H9 (cell line): ENCODE results near the gene ZNF837. TPM values are rescaled to one million over a fixed set of nuclear protein-coding genes. Genes with fewer than 3 reads are reported as not detected.

ENCODE experiments used
- DNase-seq: peaks from one replicate; pipeline ENCODE4 v3.0.0-alpha.2; 2017
- H2AFZ ChIP-seq: one replicate; pipeline ENCODE4 v1.6.1; 2013; ENCODE audit warnings: mild to moderate bottlenecking, low read length, control low read depth, moderate library complexity
- H2AK5ac ChIP-seq: 2 replicates; pipeline ENCODE4 v1.6.1; 2013; ENCODE audit warnings: low read length, control low read depth, mixed read lengths; ENCODE audit not compliant: insufficient read length
- H2BK120ac ChIP-seq: one replicate; pipeline ENCODE4 v1.6.1; 2013; ENCODE audit warnings: low read depth, mild to moderate bottlenecking, low read length, control low read depth, inconsistent platforms; ENCODE audit not compliant: poor library complexity, severe bottlenecking
- H2BK12ac ChIP-seq: 2 replicates; pipeline ENCODE4 v1.6.1; 2013; ENCODE audit warnings: low read length, control low read depth, mixed read lengths, low read depth; ENCODE audit not compliant: insufficient read length
- H2BK15ac ChIP-seq: 2 replicates; pipeline ENCODE4 v1.6.1; 2013; ENCODE audit warnings: low read depth, low read length, control low read depth
- H2BK20ac ChIP-seq: one replicate; pipeline ENCODE4 v1.6.1; 2013; ENCODE audit warnings: low read depth, mild to moderate bottlenecking, low read length, control low read depth, inconsistent platforms; ENCODE audit not compliant: poor library complexity, severe bottlenecking
- H2BK5ac ChIP-seq: 2 replicates; pipeline ENCODE4 v1.6.1; 2013; ENCODE audit warnings: low read length, control low read depth, mixed read lengths; ENCODE audit not compliant: insufficient read length
- H3K14ac ChIP-seq: 2 replicates; pipeline ENCODE4 v1.6.1; 2013; ENCODE audit warnings: low read length, control low read depth; ENCODE audit not compliant: insufficient read depth
- H3K18ac ChIP-seq: 2 replicates; pipeline ENCODE4 v1.6.1; 2013; ENCODE audit warnings: low read depth, mild to moderate bottlenecking, mixed read lengths, low read length, control low read depth; ENCODE audit not compliant: insufficient read length
- H3K23ac ChIP-seq: 2 replicates; pipeline ENCODE4 v1.6.1; 2013; ENCODE audit warnings: low read length, control low read depth, mixed read lengths, low read depth; ENCODE audit not compliant: insufficient read length
- H3K23me2 ChIP-seq: 2 replicates; pipeline ENCODE4 v1.6.1; 2013; ENCODE audit warnings: low read depth, mild to moderate bottlenecking, mixed read lengths, low read length, control low read depth; ENCODE audit not compliant: insufficient read length, poor library complexity, severe bottlenecking
- H3K27ac ChIP-seq: 2 replicates; pipeline ENCODE4 v1.5.1; 2013; ENCODE audit warnings: low read length, control low read depth, mixed read lengths, low read depth; ENCODE audit not compliant: insufficient read length
- H3K27me3 ChIP-seq: 2 replicates; pipeline ENCODE4 v1.6.1; 2013; ENCODE audit warnings: low read length, control low read depth, inconsistent platforms; ENCODE audit not compliant: insufficient read depth
- H3K4ac ChIP-seq: 2 replicates; pipeline ENCODE4 v1.6.1; 2013; ENCODE audit warnings: low read depth, mild to moderate bottlenecking, control low read depth, inconsistent platforms, low read length, moderate library complexity
- H3K4me1 ChIP-seq: 2 replicates; pipeline ENCODE4 v1.6.1; 2013; ENCODE audit warnings: low read length, control low read depth, inconsistent platforms; ENCODE audit not compliant: insufficient read depth
- H3K4me2 ChIP-seq: 2 replicates; pipeline ENCODE4 v1.6.1; 2013; ENCODE audit warnings: low read length, control low read depth, mixed read lengths; ENCODE audit not compliant: insufficient read length, insufficient read depth
- H3K56ac ChIP-seq: 2 replicates; pipeline ENCODE4 v1.6.1; 2013; ENCODE audit warnings: low read depth, mild to moderate bottlenecking, mixed read lengths, low read length, control low read depth; ENCODE audit not compliant: insufficient read length
- H3K79me1 ChIP-seq: 2 replicates; pipeline ENCODE4 v1.6.1; 2013; ENCODE audit warnings: low read depth, mild to moderate bottlenecking, moderate library complexity, low read length, control low read depth, inconsistent platforms; ENCODE audit not compliant: insufficient read depth, poor library complexity, severe bottlenecking
- H3K79me2 ChIP-seq: 2 replicates; pipeline ENCODE4 v1.6.1; 2013; ENCODE audit warnings: low read length, control low read depth, inconsistent platforms; ENCODE audit not compliant: insufficient read depth
- H3K9ac ChIP-seq: 2 replicates; pipeline ENCODE4 v1.6.1; 2013; ENCODE audit warnings: low read length, control low read depth, mixed read lengths; ENCODE audit not compliant: insufficient read length; ENCODE audit errors: extremely low read depth
- H3K9me3 ChIP-seq: one replicate; pipeline ENCODE4 v1.6.1; 2013; ENCODE audit warnings: low read depth, low read length, inconsistent platforms; ENCODE audit not compliant: control insufficient read depth
- H3T11ph ChIP-seq: one replicate; pipeline ENCODE4 v1.6.1; 2013; ENCODE audit warnings: mild to moderate bottlenecking, low read length, control low read depth, inconsistent platforms
- H4K20me1 ChIP-seq: one replicate; pipeline ENCODE4 v1.6.1; 2013; ENCODE audit not compliant: control insufficient read depth, insufficient read length, insufficient read depth
- H4K5ac ChIP-seq: 2 replicates; pipeline ENCODE4 v1.6.1; 2013; ENCODE audit warnings: low read depth, mild to moderate bottlenecking, mixed read lengths, low read length, control low read depth; ENCODE audit not compliant: insufficient read length
- H4K8ac ChIP-seq: replicated peaks from 2 replicates; pipeline ENCODE4 v1.6.1; 2013; ENCODE audit warnings: low read length, control low read depth, mixed read lengths, low read depth; ENCODE audit not compliant: insufficient read length
- H4K91ac ChIP-seq: 2 replicates; pipeline ENCODE4 v1.6.1; 2013; ENCODE audit warnings: low read depth, mild to moderate bottlenecking, moderate library complexity, mixed read lengths, low read length, control low read depth; ENCODE audit not compliant: insufficient read length
- H3K27ac Mint-ChIP-seq, 3 experiments: 2 replicates in 2 of 3; 3 replicates in 1 of 3; pipeline ENCODE4 v1.8.0; 2020 to 2021; ENCODE audit warnings: mixed read lengths in 3 of 3, mild to moderate bottlenecking in 1 of 3, moderate library complexity in 1 of 3
- H3K27me3 Mint-ChIP-seq: 2 replicates; pipeline ENCODE4 v1.8.0; 2021; ENCODE audit warnings: low read depth, mild to moderate bottlenecking, moderate library complexity, mixed read lengths
- H3K36me3 Mint-ChIP-seq, 3 experiments: 2 replicates in 2 of 3; 3 replicates in 1 of 3; pipeline ENCODE4 v1.8.0; 2020 to 2021; ENCODE audit warnings: low read depth in 3 of 3, mixed read lengths in 3 of 3; ENCODE audit not compliant: insufficient read depth in 1 of 3
- H3K4me1 Mint-ChIP-seq, 2 experiments: 2 replicates each; pipeline ENCODE4 v1.8.0; 2020; ENCODE audit warnings: mixed read lengths in 2 of 2
- H3K4me3 Mint-ChIP-seq, 2 experiments: 2 replicates in 1 of 2; 3 replicates in 1 of 2; pipeline ENCODE4 v1.8.0; 2020 to 2021; ENCODE audit warnings: mild to moderate bottlenecking in 2 of 2, mixed read lengths in 2 of 2, moderate library complexity in 1 of 2
- H3K9me3 Mint-ChIP-seq, 2 experiments: 2 replicates in 1 of 2; 3 replicates in 1 of 2; pipeline ENCODE4 v1.8.0; 2020; ENCODE audit warnings: mild to moderate bottlenecking in 2 of 2, mixed read lengths in 2 of 2, moderate library complexity in 1 of 2
- CTCF ChIP-seq: fragments of 200-600 bp; sonication (generic); conservative IDR thresholded peaks from 3 replicates; pipeline ENCODE4 v1.8.0; 2021; ENCODE audit warnings: antibody characterized with exemption, mild to moderate bottlenecking
- WGBS: extraction: QIAGEN DNeasy Blood & Tissue Kit; methylation state at CpG from one replicate; pipeline ENCODE4 v1.1.7; 2013; ENCODE audit warnings: missing lambda C conversion rate, low lambda C conversion rate, mixed read lengths; ENCODE audit not compliant: insufficient read length; ENCODE audit errors: extremely low coverage; 5-methylcytosine and 5-hydroxymethylcytosine counted together
- total RNA-seq: library from RNA; stranded (reverse); gene quantifications from 2 replicates; pipeline ENCODE4 v1.2.1, GENCODE V29; 2021

ZNF837 gene
- total RNA-seq, 1 experiment from 2014 or later: 3.4 TPM

GRCh38 chr19:58330458-58330857 lies 50.4 kb downstream of the ZNF837 start:
- no peaks in the 10 kb centered on the region for H3K79me1 ChIP-seq
- H3K23ac ChIP-seq: no peak overlapping the region
- no peak overlapping the region for H2BK15ac ChIP-seq
- no peak overlapping the region for H3K4me2 ChIP-seq
- H3K27me3 Mint-ChIP-seq: no peaks in the 10 kb centered on the region
- no peak overlapping the region for H3T11ph ChIP-seq
- no peak for DNase-seq
- H4K5ac ChIP-seq: no peak overlapping the region
- no peaks in the 10 kb centered on the region for H3K4me1 ChIP-seq
- H3K9ac ChIP-seq: no peak overlapping the region
- H3K27ac Mint-ChIP-seq: no peak overlapping the region
- no CpG with 5 or more reads among the region's 4 CpGs for WGBS
- H3K9me3 ChIP-seq: no peaks in the 10 kb centered on the region
- no peak overlapping the region for H2AFZ ChIP-seq
- H3K23me2 ChIP-seq: peaks cover 10% of the 10 kb centered on the region
- no peak overlapping the region for H3K14ac ChIP-seq
- no peak overlapping the region for H3K4ac ChIP-seq
- no peak overlapping the region for H4K91ac ChIP-seq
- no peak for TF ChIP-seq CTCF
- no peak overlapping the region for H3K56ac ChIP-seq
- H3K27ac ChIP-seq: no peak overlapping the region
- H3K9me3 Mint-ChIP-seq: no peaks in the 10 kb centered on the region
- no peaks in the 10 kb centered on the region for H3K79me2 ChIP-seq
- H3K4me3 Mint-ChIP-seq: no peak overlapping the region
- H3K36me3 Mint-ChIP-seq: peaks cover 0 to 2% (median 2%) of the 10 kb centered on the region in 3 experiments; a peak in 4 of 7 replicates
- no peak overlapping the region for H2BK5ac ChIP-seq
- no peaks in the 10 kb centered on the region for H3K27me3 ChIP-seq
- H2BK120ac ChIP-seq: no peak overlapping the region
- H2AK5ac ChIP-seq: no peak overlapping the region
- no peak overlapping the region for H3K18ac ChIP-seq
- H2BK12ac ChIP-seq: no peak overlapping the region
- peaks cover 5% of the 10 kb centered on the region for H4K20me1 ChIP-seq
- peaks cover 4 to 5% of the 10 kb centered on the region in 2 experiments; a peak in 3 of 4 replicates for H3K4me1 Mint-ChIP-seq
- H4K8ac ChIP-seq: no peak overlapping the region
- no peak overlapping the region for H2BK20ac ChIP-seq
